H1 (cell line): Measurements from ENCODE around the gene TLL2. TPM values are rescaled to one million over a fixed set of nuclear protein-coding genes. Genes with fewer than 3 reads are reported as not detected.

Experiments
- BCL11A ChIP-seq, 2 experiments: IDR thresholded peaks; one replicate each; pipeline ENCODE4 v1.6.1; 2011; ENCODE audit warnings: low read depth in 2 of 2, low read length in 2 of 2, mild to moderate bottlenecking in 2 of 2
- CEBPB ChIP-seq: IDR thresholded peaks from 2 replicates; pipeline ENCODE4 v1.6.1; 2012; ENCODE audit warnings: low read depth, low read length
- CREB1 ChIP-seq: IDR thresholded peaks from 2 replicates; pipeline ENCODE4 v1.6.1; 2012; ENCODE audit warnings: inconsistent platforms
- E2F6 ChIP-seq: IDR thresholded peaks from 2 replicates; pipeline ENCODE4 v1.6.1; 2012; ENCODE audit warnings: inconsistent platforms
- EGR1 ChIP-seq: IDR thresholded peaks from 2 replicates; pipeline ENCODE4 v1.6.1; 2011; ENCODE audit warnings: low read depth, low read length, borderline replicate concordance
- MAFK ChIP-seq: IDR thresholded peaks from 2 replicates; pipeline ENCODE4 v1.6.1; 2012; ENCODE audit warnings: low read depth, mild to moderate bottlenecking, improper control_type of control experiment, low read length
- RBBP5 ChIP-seq: IDR thresholded peaks from 2 replicates; pipeline ENCODE4 v1.7.1; 2012; ENCODE audit warnings: low read depth, mild to moderate bottlenecking, inconsistent platforms, low read length, moderate library complexity, borderline replicate concordance
- polyA plus RNA-seq, 7 experiments: library from polyadenylated mRNA; depleted of rRNA in 3 of 7; stranded (reverse) in 5 of 7; unstranded in 2 of 7; fragments of >200 nt in 5 of 7; fragments of 200-250 nt in 2 of 7; gene quantifications; 1 replicate in 5 of 7; 2 replicates in 1 of 7; 4 replicates in 1 of 7; pipeline versions ENCODE4 v1.2.1 to v1.2.3, GENCODE V29; 2011 to 2013; ENCODE audit warnings: missing spikeins in 2 of 7, mixed read lengths in 2 of 7
- total RNA-seq: library from RNA; stranded (reverse); fragmentation: NEBNext Ultra II Directional; extraction: Animal tissue kit (Norgen Biotek cat#: 25700); gene quantifications from 2 replicates; pipeline ENCODE4 v1.2.1, GENCODE V29; 2021
- TF ChIP-seq, protein P1 (sequence below): fragments of 300-600 bp; sonication (generic); IDR thresholded peaks from 2 replicates; pipeline ENCODE4 v1.7.1; 2012; ENCODE audit warnings: low read length, moderate library complexity, mild to moderate bottlenecking, inconsistent platforms; ENCODE audit not compliant: insufficient replicate concordance

TLL2 gene
- total and polyA plus RNA-seq, 2 of the 8 experiments (the other 6 are each of a cell fraction or from before 2014, with no cell fraction given) = 2.4 to 3.2 TPM

GRCh38 chr10:96440361-96441292 is 73.1 kb downstream of the TLL2 start (continued):
- TF ChIP-seq, protein P1, sequence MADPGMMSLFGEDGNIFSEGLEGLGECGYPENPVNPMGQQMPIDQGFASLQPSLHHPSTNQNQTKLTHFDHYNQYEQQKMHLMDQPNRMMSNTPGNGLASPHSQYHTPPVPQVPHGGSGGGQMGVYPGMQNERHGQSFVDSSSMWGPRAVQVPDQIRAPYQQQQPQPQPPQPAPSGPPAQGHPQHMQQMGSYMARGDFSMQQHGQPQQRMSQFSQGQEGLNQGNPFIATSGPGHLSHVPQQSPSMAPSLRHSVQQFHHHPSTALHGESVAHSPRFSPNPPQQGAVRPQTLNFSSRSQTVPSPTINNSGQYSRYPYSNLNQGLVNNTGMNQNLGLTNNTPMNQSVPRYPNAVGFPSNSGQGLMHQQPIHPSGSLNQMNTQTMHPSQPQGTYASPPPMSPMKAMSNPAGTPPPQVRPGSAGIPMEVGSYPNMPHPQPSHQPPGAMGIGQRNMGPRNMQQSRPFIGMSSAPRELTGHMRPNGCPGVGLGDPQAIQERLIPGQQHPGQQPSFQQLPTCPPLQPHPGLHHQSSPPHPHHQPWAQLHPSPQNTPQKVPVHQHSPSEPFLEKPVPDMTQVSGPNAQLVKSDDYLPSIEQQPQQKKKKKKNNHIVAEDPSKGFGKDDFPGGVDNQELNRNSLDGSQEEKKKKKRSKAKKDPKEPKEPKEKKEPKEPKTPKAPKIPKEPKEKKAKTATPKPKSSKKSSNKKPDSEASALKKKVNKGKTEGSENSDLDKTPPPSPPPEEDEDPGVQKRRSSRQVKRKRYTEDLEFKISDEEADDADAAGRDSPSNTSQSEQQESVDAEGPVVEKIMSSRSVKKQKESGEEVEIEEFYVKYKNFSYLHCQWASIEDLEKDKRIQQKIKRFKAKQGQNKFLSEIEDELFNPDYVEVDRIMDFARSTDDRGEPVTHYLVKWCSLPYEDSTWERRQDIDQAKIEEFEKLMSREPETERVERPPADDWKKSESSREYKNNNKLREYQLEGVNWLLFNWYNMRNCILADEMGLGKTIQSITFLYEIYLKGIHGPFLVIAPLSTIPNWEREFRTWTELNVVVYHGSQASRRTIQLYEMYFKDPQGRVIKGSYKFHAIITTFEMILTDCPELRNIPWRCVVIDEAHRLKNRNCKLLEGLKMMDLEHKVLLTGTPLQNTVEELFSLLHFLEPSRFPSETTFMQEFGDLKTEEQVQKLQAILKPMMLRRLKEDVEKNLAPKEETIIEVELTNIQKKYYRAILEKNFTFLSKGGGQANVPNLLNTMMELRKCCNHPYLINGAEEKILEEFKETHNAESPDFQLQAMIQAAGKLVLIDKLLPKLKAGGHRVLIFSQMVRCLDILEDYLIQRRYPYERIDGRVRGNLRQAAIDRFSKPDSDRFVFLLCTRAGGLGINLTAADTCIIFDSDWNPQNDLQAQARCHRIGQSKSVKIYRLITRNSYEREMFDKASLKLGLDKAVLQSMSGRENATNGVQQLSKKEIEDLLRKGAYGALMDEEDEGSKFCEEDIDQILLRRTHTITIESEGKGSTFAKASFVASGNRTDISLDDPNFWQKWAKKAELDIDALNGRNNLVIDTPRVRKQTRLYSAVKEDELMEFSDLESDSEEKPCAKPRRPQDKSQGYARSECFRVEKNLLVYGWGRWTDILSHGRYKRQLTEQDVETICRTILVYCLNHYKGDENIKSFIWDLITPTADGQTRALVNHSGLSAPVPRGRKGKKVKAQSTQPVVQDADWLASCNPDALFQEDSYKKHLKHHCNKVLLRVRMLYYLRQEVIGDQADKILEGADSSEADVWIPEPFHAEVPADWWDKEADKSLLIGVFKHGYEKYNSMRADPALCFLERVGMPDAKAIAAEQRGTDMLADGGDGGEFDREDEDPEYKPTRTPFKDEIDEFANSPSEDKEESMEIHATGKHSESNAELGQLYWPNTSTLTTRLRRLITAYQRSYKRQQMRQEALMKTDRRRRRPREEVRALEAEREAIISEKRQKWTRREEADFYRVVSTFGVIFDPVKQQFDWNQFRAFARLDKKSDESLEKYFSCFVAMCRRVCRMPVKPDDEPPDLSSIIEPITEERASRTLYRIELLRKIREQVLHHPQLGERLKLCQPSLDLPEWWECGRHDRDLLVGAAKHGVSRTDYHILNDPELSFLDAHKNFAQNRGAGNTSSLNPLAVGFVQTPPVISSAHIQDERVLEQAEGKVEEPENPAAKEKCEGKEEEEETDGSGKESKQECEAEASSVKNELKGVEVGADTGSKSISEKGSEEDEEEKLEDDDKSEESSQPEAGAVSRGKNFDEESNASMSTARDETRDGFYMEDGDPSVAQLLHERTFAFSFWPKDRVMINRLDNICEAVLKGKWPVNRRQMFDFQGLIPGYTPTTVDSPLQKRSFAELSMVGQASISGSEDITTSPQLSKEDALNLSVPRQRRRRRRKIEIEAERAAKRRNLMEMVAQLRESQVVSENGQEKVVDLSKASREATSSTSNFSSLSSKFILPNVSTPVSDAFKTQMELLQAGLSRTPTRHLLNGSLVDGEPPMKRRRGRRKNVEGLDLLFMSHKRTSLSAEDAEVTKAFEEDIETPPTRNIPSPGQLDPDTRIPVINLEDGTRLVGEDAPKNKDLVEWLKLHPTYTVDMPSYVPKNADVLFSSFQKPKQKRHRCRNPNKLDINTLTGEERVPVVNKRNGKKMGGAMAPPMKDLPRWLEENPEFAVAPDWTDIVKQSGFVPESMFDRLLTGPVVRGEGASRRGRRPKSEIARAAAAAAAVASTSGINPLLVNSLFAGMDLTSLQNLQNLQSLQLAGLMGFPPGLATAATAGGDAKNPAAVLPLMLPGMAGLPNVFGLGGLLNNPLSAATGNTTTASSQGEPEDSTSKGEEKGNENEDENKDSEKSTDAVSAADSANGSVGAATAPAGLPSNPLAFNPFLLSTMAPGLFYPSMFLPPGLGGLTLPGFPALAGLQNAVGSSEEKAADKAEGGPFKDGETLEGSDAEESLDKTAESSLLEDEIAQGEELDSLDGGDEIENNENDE = no peak
- TF ChIP-seq BCL11A (IDR thresholded peaks at IDR 0.05; ENCODE audit: low read depth in 2 of 2, low read length in 2 of 2) = no peak
- TF ChIP-seq CEBPB = no peak
- no peak for TF ChIP-seq CREB1
- no peak for TF ChIP-seq EGR1
- no peak for TF ChIP-seq RBBP5
- TF ChIP-seq E2F6 = no peak
- TF ChIP-seq MAFK = no peak
